NCI-H524 (cell line): ENCODE data around the gene PCK2.

ENCODE experiments used
- DNase-seq, 2 experiments: peaks; one replicate each; lab custom pipeline; 2025; lab: John Stamatoyannopoulos, UW

Gene PCK2

GRCh38 chr14:24136684-24137528 lies 42.8 kb downstream of the PCK2 start:
- peak in 1 of 2 experiments; percentile 40 for DNase-seq

- no peak for DNase-seq
These were observed 43.7 kb downstream of the PCK2 start for GRCh38 chr14:24137529-24138395.

- no peak for DNase-seq
These were observed 44.5 kb downstream of the PCK2 start for GRCh38 chr14:24138396-24139271.

- peak in 1 of 2 experiments; percentile 44 for DNase-seq
These were observed 45.3 kb downstream of the PCK2 start for GRCh38 chr14:24139272-24139934.

GRCh38 chr14:24141097-24141880 lies 47.2 kb downstream of the PCK2 start, which contains the start of gene EMC9:
TSS of gene EMC9 (minus strand) at chr14:24141591. CDS start at chr14:24141304, 287 bp downstream.
- peak; percentile 100 for DNase-seq

GRCh38 chr14:24143511-24143910 lies 49.4 kb downstream of the PCK2 start:
- no peak for DNase-seq

- DNase-seq, result no peak
These were observed 50.3 kb downstream of the PCK2 start for GRCh38 chr14:24144451-24144850.

GRCh38 chr14:24145219-24145618 lies 51.1 kb downstream of the PCK2 start:
- DNase-seq, result no peak

GRCh38 chr14:24145690-24146452 lies 51.8 kb downstream of the PCK2 start:
- no peak for DNase-seq

GRCh38 chr14:24146453-24146977 lies 52.4 kb downstream of the PCK2 start, which contains the start of gene PSME2:
TSS of gene PSME2 (minus strand) at chr14:24146610. CDS start at chr14:24146581, 29 bp downstream.
- peak; percentile 99 for DNase-seq

- peak; percentile 99 to 100 for DNase-seq
These were observed 53.1 kb downstream of the PCK2 start, which contains the start of gene RNF31 for GRCh38 chr14:24146978-24147760. TSS of gene RNF31 (plus strand) at chr14:24147498. CDS start at chr14:24147699, 201 bp downstream.

- DNase-seq, result no peak
These were observed 53.8 kb downstream of the PCK2 start for GRCh38 chr14:24147761-24148428.

- no peak for DNase-seq
These were observed 55.3 kb downstream of the PCK2 start for GRCh38 chr14:24149302-24149969.

- no peak for DNase-seq
These were observed 56.0 kb downstream of the PCK2 start for GRCh38 chr14:24150061-24150460.

GRCh38 chr14:24150567-24150966 lies 56.5 kb downstream of the PCK2 start:
- no peak for DNase-seq

- no peak for DNase-seq
These were observed 56.9 kb downstream of the PCK2 start for GRCh38 chr14:24150993-24151392.

GRCh38 chr14:24151404-24152080 lies 57.4 kb downstream of the PCK2 start:
- no peak for DNase-seq
